Brain microvascular endothelial cell (primary cell): ENCODE data around the gene RCAN3.
"Not testable (repeated sequence)": the region's sequence is repeated elsewhere in the genome, so short reads cannot be mapped to it uniquely, and the experiment has no call there.

Source experiments
- DNase-seq: peaks from one replicate; pipeline ENCODE4 v3.0.0-alpha.2; 2020
- H3K27ac ChIP-seq: fragments of 250-450 bp; sonication (Bioruptor Pico); 2 replicates; pipeline ENCODE4 v1.5.1; 2020; ENCODE audit warnings: mild to moderate bottlenecking, moderate library complexity
- H3K27me3 ChIP-seq: fragments of 250-450 bp; sonication (Bioruptor Pico); replicated peaks from 2 replicates; pipeline ENCODE4 v1.5.1; 2020; ENCODE audit warnings: mild to moderate bottlenecking
- H3K36me3 ChIP-seq: fragments of 250-450 bp; sonication (Bioruptor Pico); replicated peaks from 2 replicates; pipeline ENCODE4 v1.5.1; 2020; ENCODE audit warnings: mild to moderate bottlenecking
- H3K4me3 ChIP-seq: 2 replicates; pipeline ENCODE4 v1.5.1; 2011; ENCODE audit warnings: low read depth, mild to moderate bottlenecking, control low read depth, low read length, moderate library complexity
- in situ Hi-C: cut with HindIII; loops from 2 replicates; pipeline ENCODE4 v1.10.0; 2017; ENCODE audit warnings: low sequenced_read_pairs, low pct_ligation_motif_present
- TF ChIP-seq, protein P1 (sequence below): IDR thresholded peaks from 2 replicates; pipeline ENCODE4 v1.5.1; 2011; ENCODE audit warnings: low read depth, mild to moderate bottlenecking, moderate library complexity, low read length, control low read depth, inconsistent platforms; ENCODE audit errors: missing control alignments

The RCAN3 gene

DNA sequence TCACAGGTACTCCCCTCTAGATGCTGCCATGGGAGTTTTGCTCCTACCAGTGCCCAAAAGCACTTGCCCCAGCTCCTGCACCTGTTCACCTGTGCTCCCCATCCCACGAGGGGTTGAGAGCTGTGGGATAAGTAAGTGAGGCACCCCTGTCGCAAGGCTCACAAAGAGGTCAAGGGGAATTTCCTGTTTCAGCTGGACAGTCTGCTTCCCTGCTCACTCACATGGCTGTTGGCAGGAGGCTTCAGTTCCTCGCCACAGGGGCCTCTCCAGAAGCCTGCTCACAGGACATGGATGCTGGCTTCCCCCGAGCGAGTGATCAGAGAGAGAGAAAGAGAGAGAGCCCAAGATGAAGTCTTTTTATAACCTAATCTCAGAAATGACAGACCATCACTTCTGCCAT is 44.6 kb downstream of the RCAN3 start:
- H3K4me3 ChIP-seq = no peak overlapping the region
- no peaks in the 10 kb centered on the region for H3K36me3 ChIP-seq
- TF ChIP-seq, protein P1, sequence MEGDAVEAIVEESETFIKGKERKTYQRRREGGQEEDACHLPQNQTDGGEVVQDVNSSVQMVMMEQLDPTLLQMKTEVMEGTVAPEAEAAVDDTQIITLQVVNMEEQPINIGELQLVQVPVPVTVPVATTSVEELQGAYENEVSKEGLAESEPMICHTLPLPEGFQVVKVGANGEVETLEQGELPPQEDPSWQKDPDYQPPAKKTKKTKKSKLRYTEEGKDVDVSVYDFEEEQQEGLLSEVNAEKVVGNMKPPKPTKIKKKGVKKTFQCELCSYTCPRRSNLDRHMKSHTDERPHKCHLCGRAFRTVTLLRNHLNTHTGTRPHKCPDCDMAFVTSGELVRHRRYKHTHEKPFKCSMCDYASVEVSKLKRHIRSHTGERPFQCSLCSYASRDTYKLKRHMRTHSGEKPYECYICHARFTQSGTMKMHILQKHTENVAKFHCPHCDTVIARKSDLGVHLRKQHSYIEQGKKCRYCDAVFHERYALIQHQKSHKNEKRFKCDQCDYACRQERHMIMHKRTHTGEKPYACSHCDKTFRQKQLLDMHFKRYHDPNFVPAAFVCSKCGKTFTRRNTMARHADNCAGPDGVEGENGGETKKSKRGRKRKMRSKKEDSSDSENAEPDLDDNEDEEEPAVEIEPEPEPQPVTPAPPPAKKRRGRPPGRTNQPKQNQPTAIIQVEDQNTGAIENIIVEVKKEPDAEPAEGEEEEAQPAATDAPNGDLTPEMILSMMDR = no peak
- H3K27ac ChIP-seq = no peak overlapping the region
- H3K27me3 ChIP-seq = peaks cover 10% of the 10 kb centered on the region
- in situ Hi-C loops = no loop called here
- no peak for DNase-seq

DNA sequence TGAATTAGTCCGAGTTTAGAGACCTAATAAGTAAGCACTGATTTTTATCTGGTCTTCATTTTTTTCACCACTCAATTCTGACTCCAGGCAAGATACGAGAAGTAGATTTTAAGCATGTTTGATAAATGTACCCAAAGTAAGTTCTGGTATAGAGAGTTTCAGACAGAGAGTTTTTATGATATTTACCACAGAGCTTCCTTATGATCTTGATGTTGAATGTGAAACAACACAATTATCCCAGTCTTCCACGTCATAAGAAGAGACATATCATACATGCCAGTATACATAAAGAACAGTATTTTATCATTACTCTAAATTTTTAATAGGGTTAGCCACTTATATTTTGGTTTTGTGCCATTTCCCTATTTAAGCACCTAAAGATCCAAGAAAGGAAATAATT is 45.4 kb downstream of the RCAN3 start:
- Histone ChIP-seq H3K27ac (no peak overlapping the region), H3K27me3 (peaks cover 10% of the 10 kb centered on the region), H3K36me3 (no peaks in the 10 kb centered on the region), H3K4me3 (no peak overlapping the region)
- in situ Hi-C loops = no loop called here
- TF ChIP-seq, protein P1 = no peak
- DNase-seq = no peak

DNA sequence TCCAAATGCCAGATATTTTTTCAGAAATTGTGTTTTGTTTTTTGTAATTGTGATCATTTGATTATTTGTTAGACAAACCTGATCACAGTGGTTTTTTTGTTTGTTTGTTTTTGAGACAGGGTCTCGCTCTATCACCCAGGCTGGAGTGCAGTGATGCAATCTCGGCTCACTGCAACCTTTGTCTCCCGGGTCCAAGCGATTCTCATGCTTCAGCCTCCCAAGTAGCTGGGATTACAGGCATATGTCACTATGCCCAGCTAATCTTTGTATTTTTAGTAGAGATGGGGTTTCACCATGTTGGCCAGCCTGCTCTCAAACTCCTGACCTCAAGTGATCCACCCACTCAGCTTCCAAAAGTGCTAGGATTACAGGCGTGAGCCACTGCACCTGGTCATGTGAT is 46.6 kb downstream of the RCAN3 start:
- H3K27me3 ChIP-seq = peaks cover 10% of the 10 kb centered on the region
- H3K4me3 ChIP-seq, DNase-seq, H3K27ac ChIP-seq, in situ Hi-C loops, H3K36me3 ChIP-seq: not testable (repeated sequence)

DNA sequence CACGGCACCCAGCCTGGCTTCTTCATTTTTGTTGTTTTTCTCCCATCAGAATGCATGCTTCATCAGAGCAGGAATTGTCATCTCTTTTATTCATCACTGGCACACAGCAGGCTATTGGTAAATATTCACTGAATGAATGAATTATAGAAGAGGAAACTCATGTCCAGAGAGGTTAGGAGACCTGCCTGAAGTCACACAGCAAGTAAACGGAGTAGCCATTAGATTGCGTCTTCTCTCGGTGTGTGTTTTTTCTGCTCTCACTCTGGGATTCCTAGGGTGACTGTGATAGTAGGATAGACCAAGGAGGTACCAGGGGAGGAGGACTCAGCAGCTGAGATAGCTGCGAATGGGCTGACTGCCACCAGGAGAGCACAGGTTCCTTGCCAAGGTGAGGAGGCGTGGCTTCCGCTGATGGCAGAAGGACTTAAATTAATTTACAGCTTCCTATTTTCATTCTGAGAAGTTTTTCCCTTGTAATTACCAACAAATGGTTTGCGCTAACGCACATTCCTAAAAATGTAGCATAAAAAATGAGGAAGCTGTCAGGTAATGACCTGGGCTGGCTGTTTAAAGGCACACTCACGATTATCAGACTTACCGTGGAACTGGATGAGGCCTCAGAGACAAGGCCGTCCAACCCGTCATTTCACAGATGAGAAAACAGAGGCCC is 48.8 kb downstream of the RCAN3 start:
- Histone ChIP-seq H3K27me3 (peaks cover 15% of the 10 kb centered on the region), H3K27ac (no peak overlapping the region), H3K36me3 (no peaks in the 10 kb centered on the region), H3K4me3 (no peak overlapping the region)
- in situ Hi-C loops = no loop called here
- no peak for DNase-seq
- TF ChIP-seq, protein P1 = no peak

DNA sequence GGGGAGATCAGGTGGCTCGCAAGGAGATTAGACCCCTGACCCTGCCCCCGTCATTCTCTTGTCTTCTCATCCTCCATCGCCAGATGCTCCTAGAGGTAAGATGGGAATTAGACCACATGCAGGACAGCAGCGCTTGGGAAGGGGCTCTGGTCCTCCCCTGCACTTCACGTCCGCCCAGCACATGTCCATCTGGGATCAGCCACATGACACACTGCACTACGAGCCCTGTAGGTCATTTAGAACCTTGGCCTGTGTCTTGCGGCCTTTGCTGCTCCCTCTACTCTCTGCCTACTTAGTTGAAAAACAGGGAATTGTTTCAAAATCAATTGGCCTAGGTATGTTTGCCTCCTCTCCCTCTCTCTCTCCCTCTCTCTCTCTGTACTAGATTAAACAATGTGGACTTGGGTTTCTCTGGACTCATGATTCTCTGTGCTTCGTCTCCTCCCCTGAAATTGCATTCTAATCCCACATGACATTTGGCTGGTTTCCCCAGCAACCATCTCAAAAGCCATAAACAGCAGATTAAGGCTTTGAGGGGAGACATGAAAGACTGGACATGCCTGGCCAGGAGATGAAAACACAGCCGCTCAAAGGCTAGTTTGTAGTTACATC is 49.4 kb downstream of the RCAN3 start:
- Histone ChIP-seq H3K4me3 (no peak overlapping the region), H3K27ac (no peak overlapping the region), H3K36me3 (no peaks in the 10 kb centered on the region), H3K27me3 (peaks cover 18% of the 10 kb centered on the region)
- TF ChIP-seq, protein P1 = no peak
- in situ Hi-C loops = no loop called here
- DNase-seq = peak; percentile 12

DNA sequence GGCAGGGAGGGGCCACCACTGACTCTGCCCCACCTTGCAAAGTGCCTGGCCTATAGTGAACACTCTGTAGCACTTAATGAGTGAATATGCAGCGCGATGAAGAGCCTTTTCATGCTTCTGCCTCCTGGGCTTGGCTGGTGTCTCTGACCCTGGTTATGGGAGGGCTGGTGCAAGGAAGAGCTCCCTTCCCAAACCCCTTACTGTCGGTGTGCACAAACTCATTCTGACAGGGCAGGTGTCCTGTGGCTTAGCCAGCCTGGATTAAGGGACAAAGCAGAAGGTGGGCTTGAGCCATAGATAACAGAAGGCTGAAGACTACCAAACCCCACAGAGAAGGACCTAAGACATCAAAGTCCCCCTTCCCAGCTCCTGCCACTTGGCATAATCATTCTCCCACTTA is 51.3 kb downstream of the RCAN3 start:
- Histone ChIP-seq H3K4me3 (no peak overlapping the region), H3K27me3 (peaks cover 17% of the 10 kb centered on the region), H3K27ac (no peak overlapping the region), H3K36me3 (no peaks in the 10 kb centered on the region)
- TF ChIP-seq, protein P1 = no peak
- in situ Hi-C loops = no loop called here
- no peak for DNase-seq
